ENCODE data around the gene BPHL.
"Not testable (repeated sequence)": the region's sequence is repeated elsewhere in the genome, so short reads cannot be mapped to it uniquely, and the experiment has no call there.

Gene BPHL

DNA sequence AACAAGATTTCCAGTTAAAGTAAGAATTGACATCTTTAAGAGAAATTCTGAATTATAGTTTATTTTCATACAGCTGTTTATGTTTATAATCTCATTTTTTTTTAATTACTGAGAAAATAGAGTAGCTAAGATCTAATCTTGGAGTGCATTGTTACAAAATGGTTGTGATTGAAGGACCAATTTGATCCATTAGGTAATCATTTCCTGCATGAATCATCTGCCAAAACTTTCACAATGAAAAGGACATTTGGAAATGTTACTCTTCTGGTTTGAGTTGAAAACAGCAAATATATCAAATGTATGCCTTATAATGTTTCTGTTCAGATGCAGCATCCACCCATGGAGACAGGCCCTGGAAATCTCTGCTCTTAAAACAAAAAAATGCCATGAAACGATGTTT, 19.8 kb downstream of the BPHL start:
- no peak overlapping the region for H3K27ac ChIP-seq (ENCODE audit: low read depth, low read length)
- H3K9me3 ChIP-seq (ENCODE audit: insufficient read depth, low read depth, low read length): no peaks in the 10 kb centered on the region
- 97% methylated on average over 1 of the region's 1 CpG for WGBS

DNA sequence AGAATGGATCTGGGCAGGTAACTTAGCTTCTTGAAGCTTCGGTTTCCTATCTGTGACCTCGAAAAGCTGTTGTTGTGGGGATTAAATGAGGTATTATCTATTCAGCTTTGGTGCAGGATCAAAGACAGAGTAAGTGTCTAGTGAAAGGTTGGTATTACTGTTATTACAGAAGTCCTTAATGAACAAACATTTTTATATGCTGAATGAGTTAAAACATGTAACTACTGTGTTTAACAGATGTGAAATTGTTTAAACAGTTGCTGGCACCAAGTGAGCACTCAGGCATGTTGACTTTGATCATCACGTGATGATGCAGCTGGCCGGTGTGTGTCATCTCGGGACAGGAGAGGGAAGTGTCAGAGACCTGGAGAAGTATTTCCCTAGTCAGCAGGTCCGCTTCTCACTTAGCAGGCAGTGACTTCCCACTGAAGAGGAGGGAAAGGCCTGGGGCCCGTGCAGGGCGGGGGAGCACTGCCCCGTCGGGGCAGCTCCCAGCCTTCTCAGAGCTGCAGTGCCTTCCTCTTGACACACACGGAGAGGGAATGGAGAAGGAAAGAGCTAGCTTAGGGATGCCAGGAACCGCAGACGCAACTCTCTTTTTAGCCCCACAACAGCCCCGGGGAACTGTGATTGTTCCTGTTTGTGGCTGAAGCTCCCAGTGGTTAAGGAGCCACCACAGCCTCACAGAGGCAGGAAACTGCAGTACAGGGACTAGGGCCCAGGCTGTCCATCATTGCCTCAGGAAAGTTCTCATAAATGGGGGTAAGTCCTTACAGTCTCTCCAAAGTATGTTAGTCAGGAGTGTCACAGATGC, 20.8 kb downstream of the BPHL start:
- WGBS: 87% methylated on average over 14 of the region's 14 CpGs
- Histone ChIP-seq H3K4me1 (ENCODE audit: insufficient read depth, low read length) (peaks cover 18% of the 10 kb centered on the region), H3K36me3 (ENCODE audit: insufficient read depth, low read length) (peaks cover 84% of the 10 kb centered on the region), H3K9ac (ENCODE audit: low read depth, low read length) (no peak overlapping the region), H3K27me3 (ENCODE audit: insufficient read depth, low read length) (no peaks in the 10 kb centered on the region), H3K4me3 (ENCODE audit: low read length) (no peak overlapping the region), H3K27ac (ENCODE audit: low read depth, low read length) (no peak overlapping the region), H3K9me3 (ENCODE audit: insufficient read depth, low read depth, low read length) (no peaks in the 10 kb centered on the region)

More for the DNA sequence above, 19.8 kb downstream of the BPHL start:
- Histone ChIP-seq H3K4me1 (ENCODE audit: insufficient read depth, low read length) (peaks cover 15% of the 10 kb centered on the region), H3K27me3 (ENCODE audit: insufficient read depth, low read length) (no peaks in the 10 kb centered on the region), H3K36me3 (ENCODE audit: insufficient read depth, low read length) (peaks cover 87% of the 10 kb centered on the region), H3K9ac (ENCODE audit: low read depth, low read length) (no peak overlapping the region), H3K4me3 (ENCODE audit: low read length) (no peak overlapping the region)

DNA sequence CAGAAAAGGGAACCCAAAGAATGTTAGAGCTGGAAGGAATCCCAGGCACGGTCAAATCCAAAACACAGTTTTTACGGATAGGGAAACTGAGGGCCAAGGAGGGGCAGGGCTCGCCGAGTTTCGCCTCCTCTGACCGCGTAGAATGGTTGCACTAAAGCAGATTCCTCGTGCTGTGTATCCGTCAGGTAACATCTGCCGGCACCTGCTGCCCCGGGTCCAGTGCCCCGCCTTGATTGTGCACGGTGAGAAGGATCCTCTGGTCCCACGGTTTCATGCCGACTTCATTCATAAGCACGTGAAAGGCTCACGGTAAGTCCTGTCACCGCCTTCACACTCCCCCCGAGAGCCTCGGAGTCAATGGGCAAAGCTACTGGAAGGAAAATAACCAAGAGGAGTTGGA, 21.7 kb downstream of the BPHL start:
- no peaks in the 10 kb centered on the region for H3K9me3 ChIP-seq (ENCODE audit: insufficient read depth, low read depth, low read length)
- H3K9ac ChIP-seq (ENCODE audit: low read depth, low read length): no peak overlapping the region
- no peak overlapping the region for H3K27ac ChIP-seq (ENCODE audit: low read depth, low read length)
- no peaks in the 10 kb centered on the region for H3K27me3 ChIP-seq (ENCODE audit: insufficient read depth, low read length)
- H3K4me1 ChIP-seq (ENCODE audit: insufficient read depth, low read length): peaks cover 18% of the 10 kb centered on the region
- H3K36me3 ChIP-seq (ENCODE audit: insufficient read depth, low read length): peaks cover 84% of the 10 kb centered on the region
- no peak overlapping the region for H3K4me3 ChIP-seq (ENCODE audit: low read length)
- 94% methylated on average over 20 of the region's 20 CpGs for WGBS

DNA sequence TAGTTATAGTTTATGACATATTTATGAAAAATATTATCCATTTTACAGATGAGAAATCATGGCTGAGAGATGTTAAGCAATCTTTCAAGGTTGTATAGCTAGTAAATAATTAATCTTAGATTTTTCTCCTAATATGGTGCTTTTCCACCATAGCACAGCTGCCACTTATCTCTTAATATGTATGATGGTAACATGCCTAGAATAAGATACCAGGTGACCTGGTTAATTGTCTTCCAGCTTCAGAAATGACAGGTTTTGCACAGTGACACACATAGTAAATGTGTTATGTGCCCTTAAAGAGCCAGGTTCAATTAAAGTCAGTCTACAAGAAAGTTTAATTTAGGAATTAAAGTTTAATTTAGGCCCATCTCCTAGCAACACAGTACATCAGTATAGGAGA, 24.0 kb downstream of the BPHL start:
- Histone ChIP-seq H3K4me1 (ENCODE audit: insufficient read depth, low read length) (peaks cover 6% of the 10 kb centered on the region; the same call in 1 of the 2 replicates), H3K9me3 (ENCODE audit: insufficient read depth, low read depth, low read length) (no peaks in the 10 kb centered on the region; the same call in 1 of the 2 replicates), H3K27ac (ENCODE audit: low read depth, low read length) (peak overlapping the region; percentile 23; the same call in 1 of the 2 replicates), H3K36me3 (ENCODE audit: insufficient read depth, low read length) (peaks cover 69% of the 10 kb centered on the region), H3K9ac (ENCODE audit: low read depth, low read length) (no peak overlapping the region), H3K4me3 (ENCODE audit: low read length) (no peak overlapping the region), H3K27me3 (ENCODE audit: insufficient read depth, low read length) (no peaks in the 10 kb centered on the region)

DNA sequence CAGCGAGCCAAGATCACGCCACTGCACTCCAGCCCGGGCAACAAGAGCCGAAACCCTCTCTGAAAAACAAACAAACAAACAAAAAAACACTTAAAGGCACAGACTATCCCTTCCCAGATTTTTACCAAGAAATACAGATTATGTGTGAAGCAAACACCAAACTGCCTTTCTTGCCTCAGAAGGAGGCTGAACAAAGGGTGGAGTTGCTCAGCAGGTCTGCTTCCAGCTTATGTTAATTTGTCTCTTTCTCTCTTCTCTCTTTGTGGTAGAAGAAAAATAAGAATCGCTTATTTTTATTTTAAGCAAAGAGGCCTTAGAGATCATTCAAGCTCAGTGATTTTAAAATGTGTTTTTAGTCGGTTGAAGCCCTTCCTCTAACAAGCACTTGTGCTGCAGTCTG, 24.6 kb downstream of the BPHL start:
- 68% methylated on average over 6 of the region's 6 CpGs for WGBS
- Histone ChIP-seq H3K27me3 (ENCODE audit: insufficient read depth, low read length) (no peaks in the 10 kb centered on the region), H3K4me1 (ENCODE audit: insufficient read depth, low read length) (peaks cover 6% of the 10 kb centered on the region; the same call in 1 of the 2 replicates), H3K36me3 (ENCODE audit: insufficient read depth, low read length) (peaks cover 69% of the 10 kb centered on the region), H3K9me3 (ENCODE audit: insufficient read depth, low read depth, low read length) (no peaks in the 10 kb centered on the region; the same call in 1 of the 2 replicates), H3K9ac (ENCODE audit: low read depth, low read length) (no peak overlapping the region), H3K27ac (ENCODE audit: low read depth, low read length) (peak overlapping the region; percentile 54; the same call in 1 of the 2 replicates), H3K4me3 (ENCODE audit: low read length) (no peak overlapping the region)

DNA sequence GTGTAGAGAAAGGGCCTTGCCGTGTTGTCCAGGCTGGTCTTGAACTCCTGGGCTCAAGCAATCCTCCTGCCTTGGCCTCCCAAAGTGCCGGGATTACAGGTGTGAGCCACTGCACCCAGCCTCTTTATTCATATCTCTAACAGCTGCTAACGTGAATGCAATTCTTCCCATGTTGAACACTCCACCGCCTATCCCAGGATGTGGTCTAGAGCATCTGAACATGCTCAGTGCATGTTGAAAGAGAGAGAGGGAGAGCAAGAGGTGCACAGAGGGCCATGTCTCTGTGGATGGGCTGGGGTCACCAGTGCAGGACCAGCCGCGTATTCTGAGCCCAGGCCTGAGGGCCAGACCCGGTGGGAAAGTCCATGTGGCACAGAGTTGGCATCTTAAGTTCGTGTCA, 26.1 kb downstream of the BPHL start:
- no peaks in the 10 kb centered on the region for H3K27me3 ChIP-seq (ENCODE audit: insufficient read depth, low read length)
- 90% methylated on average over 8 of the region's 8 CpGs for WGBS
- H3K4me1 ChIP-seq (ENCODE audit: insufficient read depth, low read length): peaks cover 6% of the 10 kb centered on the region; the same call in 1 of the 2 replicates
- peaks cover 67% of the 10 kb centered on the region for H3K36me3 ChIP-seq (ENCODE audit: insufficient read depth, low read length)
- no peaks in the 10 kb centered on the region; the same call in 1 of the 2 replicates for H3K9me3 ChIP-seq (ENCODE audit: insufficient read depth, low read depth, low read length)
- no peak overlapping the region for H3K9ac ChIP-seq (ENCODE audit: low read depth, low read length)
- H3K4me3 ChIP-seq (ENCODE audit: low read length): no peak overlapping the region
- no peak overlapping the region for H3K27ac ChIP-seq (ENCODE audit: low read depth, low read length)

DNA sequence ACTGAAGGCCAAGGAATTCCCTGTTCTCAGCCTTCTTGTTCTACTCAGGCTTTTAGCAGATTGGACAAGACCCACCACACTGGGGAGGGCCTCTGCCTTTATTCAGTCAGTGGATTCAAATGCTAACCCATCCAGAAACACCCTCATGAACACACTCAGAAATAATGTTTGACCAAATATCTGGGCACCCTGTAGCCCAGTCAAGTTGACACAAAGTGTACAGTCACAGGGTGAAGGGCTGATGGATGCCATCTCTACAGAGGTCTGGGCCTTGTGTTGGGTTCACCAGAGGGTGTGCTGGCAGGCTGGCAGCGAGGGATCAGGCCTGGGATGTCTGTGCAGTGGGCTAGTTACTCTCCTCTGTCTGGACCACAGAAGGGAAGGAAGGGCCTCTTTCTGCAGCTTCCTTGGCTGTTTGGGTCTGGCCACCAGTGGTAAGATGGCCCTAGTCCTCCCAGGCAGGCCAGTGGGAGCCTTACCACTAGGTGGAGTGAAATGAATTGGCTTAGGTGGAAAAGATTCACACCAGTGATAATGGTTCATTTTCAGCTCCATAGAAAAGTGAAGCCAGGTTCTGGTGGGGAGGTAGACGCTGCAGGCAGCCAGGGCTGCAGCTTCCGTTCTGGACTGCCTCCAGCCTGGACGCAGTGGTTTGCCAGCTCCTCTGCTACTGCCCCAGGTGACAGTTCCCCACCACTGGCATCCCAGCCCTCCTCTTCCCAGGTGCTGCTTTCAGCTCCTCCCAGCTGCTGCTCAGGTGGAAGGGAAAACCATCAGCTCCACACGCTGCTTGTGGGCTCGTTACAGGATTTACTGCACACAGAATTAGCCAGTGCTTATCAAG, 29.6 kb downstream of the BPHL start:
- WGBS: 91% methylated on average over 6 of the region's 6 CpGs
- Histone ChIP-seq H3K9ac (ENCODE audit: low read depth, low read length) (no peak overlapping the region), H3K9me3 (ENCODE audit: insufficient read depth, low read depth, low read length) (no peaks in the 10 kb centered on the region; the same call in 1 of the 2 replicates)

DNA sequence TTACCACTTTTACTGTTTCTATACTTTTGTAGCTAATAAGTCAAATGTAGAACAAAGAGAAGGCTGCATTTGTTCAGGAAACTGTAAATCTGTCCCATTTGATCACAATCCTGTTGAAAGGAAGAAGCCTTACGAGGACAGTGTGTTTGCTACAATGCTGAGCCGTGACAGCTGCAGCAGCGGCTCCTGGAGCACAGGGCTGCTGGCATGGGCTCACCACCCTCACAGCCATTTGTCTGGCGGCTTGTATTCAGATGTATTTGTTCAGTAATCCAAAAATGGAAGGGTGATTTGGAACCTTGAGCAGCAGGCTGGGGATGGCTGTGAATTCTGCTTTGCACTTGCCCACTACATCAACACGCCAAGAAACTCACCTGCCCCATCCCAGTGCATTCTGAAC, 33.2 kb downstream of the BPHL start:
- Histone ChIP-seq H3K4me3 (ENCODE audit: low read length) (no peak overlapping the region), H3K27me3 (ENCODE audit: insufficient read depth, low read length) (no peaks in the 10 kb centered on the region), H3K4me1 (ENCODE audit: insufficient read depth, low read length) (no peaks in the 10 kb centered on the region), H3K27ac (ENCODE audit: low read depth, low read length) (peak overlapping the region; percentile 5; the same call in 1 of the 2 replicates), H3K9ac (ENCODE audit: low read depth, low read length) (no peak overlapping the region), H3K9me3 (ENCODE audit: insufficient read depth, low read depth, low read length) (no peaks in the 10 kb centered on the region; the same call in 1 of the 2 replicates), H3K36me3 (ENCODE audit: insufficient read depth, low read length) (peaks cover 77% of the 10 kb centered on the region)
- 89% methylated on average over 5 of the region's 5 CpGs for WGBS

More for the DNA sequence above, 29.6 kb downstream of the BPHL start:
- peaks cover 5% of the 10 kb centered on the region; the same call in 1 of the 2 replicates for H3K4me1 ChIP-seq (ENCODE audit: insufficient read depth, low read length)
- H3K4me3 ChIP-seq (ENCODE audit: low read length): no peak overlapping the region
- H3K27me3 ChIP-seq (ENCODE audit: insufficient read depth, low read length): no peaks in the 10 kb centered on the region
- peaks cover 70% of the 10 kb centered on the region for H3K36me3 ChIP-seq (ENCODE audit: insufficient read depth, low read length)
- H3K27ac ChIP-seq (ENCODE audit: low read depth, low read length): no peak overlapping the region

DNA sequence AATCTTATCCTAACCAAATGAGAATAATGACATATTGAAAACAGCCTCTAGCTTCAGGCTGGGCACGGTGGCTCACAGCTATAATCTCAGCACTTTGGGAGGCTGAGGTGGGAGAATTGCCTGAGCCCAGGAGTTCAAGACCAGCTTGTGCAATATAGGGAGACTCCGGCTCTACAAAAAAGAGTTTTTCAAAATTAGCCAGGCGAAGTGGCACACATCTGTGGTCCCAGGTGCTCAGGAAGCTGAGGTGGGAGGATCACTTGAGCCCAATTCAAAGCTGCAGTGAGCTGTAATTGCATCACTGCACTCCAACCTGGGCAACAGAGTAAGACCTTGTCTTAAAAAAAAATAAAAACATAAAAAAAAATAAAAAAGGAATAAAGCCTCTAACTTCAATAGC, 34.2 kb downstream of the BPHL start:
- WGBS: 84% methylated on average over 3 of the region's 3 CpGs
- H3K27me3 ChIP-seq (ENCODE audit: insufficient read depth, low read length): no peaks in the 10 kb centered on the region
- peaks cover 68% of the 10 kb centered on the region for H3K36me3 ChIP-seq (ENCODE audit: insufficient read depth, low read length)
- no peaks in the 10 kb centered on the region for H3K4me1 ChIP-seq (ENCODE audit: insufficient read depth, low read length)
- H3K9ac ChIP-seq (ENCODE audit: low read depth, low read length): no peak overlapping the region
- no peak overlapping the region for H3K27ac ChIP-seq (ENCODE audit: low read depth, low read length)
- H3K9me3 ChIP-seq (ENCODE audit: insufficient read depth, low read depth, low read length): no peaks in the 10 kb centered on the region
- no peak overlapping the region for H3K4me3 ChIP-seq (ENCODE audit: low read length)

DNA sequence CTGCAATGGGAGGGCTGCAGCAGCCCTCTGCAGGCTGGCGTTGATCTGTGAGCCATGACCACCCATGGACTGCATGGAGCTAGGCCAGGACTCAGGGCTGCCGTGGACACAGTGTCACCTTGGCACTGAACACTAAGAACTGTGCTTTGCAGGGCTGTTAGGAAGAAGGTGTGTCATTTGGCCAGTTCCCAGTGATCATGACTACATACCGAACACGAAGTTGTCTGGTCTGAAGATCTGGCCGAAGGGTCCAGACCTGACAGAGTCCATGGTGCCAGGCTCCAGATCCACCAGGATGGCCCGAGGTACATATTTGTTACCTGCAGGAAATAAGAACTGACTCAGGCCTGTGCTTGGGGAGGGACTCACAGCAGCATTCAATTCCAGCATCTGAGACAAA, 36.9 kb downstream of the BPHL start:
- Histone ChIP-seq H3K36me3 (ENCODE audit: insufficient read depth, low read length) (peaks cover 44% of the 10 kb centered on the region), H3K27ac (ENCODE audit: low read depth, low read length) (peak overlapping the region; percentile 33; the same call in 1 of the 2 replicates), H3K4me1 (ENCODE audit: insufficient read depth, low read length) (peaks cover 19% of the 10 kb centered on the region), H3K4me3 (ENCODE audit: low read length) (peak overlapping the region; percentile 41; the same call in 1 of the 2 replicates)
- H3K27me3 ChIP-seq (ENCODE audit: insufficient read depth, low read length); H3K9ac ChIP-seq (ENCODE audit: low read depth, low read length); H3K9me3 ChIP-seq (ENCODE audit: insufficient read depth, low read depth, low read length): not testable (repeated sequence)
- WGBS: 78% methylated on average over 6 of the region's 6 CpGs
